HFF-Myc (cell line): Measurements from ENCODE around the gene CLDN10.

Experiments used
- DNase-seq: peaks from one replicate; pipeline ENCODE4 v3.0.0-alpha.2; 2011; ENCODE audit warnings: low read depth; ENCODE audit errors: extremely low read depth
- H3K4me3 ChIP-seq: replicated peaks from 2 replicates; pipeline ENCODE4 v1.5.1; 2011; ENCODE audit warnings: low read depth, mild to moderate bottlenecking, control low read depth, low read length
- TF ChIP-seq, protein P1 (sequence below): IDR thresholded peaks from 2 replicates; pipeline ENCODE4 v1.5.1; 2012; ENCODE audit warnings: mild to moderate bottlenecking, low read depth, low read length, control low read depth; ENCODE audit errors: missing control alignments

The CLDN10 gene

DNA sequence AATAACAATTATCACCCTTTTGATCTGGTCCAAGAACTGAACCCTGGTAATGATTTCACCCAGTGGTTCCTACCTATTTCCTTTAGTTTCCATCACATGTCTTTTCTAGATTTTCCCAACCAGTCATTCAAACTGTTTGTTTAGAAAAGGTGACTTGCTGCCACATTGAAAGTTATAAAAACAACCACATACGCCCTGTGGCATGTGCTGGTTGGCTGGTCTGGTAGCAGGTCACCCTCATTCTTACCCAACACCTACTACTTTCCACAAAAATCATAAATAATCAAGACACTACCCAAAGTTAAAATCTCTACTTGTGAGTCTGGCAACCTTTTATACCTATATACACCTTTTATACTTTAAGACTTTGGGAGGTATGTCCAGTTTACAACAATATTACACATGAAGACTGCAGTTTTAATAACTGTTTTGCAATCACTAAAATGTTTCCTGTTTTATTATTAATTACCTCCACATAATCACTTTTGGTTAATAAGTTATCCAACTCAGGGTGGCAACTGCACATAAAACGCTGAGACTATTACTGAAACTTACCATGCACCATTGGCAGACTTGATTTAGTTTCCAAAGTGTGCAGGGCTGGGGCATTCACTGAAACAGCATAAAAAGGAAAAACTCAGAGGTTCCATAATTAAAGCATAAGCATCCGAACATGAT, 53.1 kb downstream of the CLDN10 start:
- TF ChIP-seq, protein P1, sequence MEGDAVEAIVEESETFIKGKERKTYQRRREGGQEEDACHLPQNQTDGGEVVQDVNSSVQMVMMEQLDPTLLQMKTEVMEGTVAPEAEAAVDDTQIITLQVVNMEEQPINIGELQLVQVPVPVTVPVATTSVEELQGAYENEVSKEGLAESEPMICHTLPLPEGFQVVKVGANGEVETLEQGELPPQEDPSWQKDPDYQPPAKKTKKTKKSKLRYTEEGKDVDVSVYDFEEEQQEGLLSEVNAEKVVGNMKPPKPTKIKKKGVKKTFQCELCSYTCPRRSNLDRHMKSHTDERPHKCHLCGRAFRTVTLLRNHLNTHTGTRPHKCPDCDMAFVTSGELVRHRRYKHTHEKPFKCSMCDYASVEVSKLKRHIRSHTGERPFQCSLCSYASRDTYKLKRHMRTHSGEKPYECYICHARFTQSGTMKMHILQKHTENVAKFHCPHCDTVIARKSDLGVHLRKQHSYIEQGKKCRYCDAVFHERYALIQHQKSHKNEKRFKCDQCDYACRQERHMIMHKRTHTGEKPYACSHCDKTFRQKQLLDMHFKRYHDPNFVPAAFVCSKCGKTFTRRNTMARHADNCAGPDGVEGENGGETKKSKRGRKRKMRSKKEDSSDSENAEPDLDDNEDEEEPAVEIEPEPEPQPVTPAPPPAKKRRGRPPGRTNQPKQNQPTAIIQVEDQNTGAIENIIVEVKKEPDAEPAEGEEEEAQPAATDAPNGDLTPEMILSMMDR = no peak
- H3K4me3 ChIP-seq = no peak overlapping the region
- no peak for DNase-seq

DNA sequence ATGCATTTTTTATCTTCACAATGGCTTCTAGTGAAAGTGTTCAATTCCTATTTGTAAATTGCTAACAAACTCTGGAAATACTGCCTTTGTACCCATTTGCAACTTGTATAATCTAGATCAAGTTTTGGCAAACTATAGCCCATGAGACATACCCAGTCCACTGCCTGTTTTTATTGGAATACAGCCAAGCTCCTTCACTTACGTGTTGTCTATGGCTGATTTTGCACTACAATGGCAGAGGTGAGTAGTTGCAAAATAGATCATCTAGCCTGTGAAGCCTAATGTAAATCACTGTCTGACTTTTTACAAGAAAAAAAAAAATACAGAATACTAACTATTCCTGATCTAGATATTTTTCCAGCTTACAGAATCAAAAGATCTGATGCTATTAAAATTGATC, 54.8 kb downstream of the CLDN10 start:
- TF ChIP-seq, protein P1 = no peak
- H3K4me3 ChIP-seq = no peak overlapping the region
- DNase-seq = no peak

DNA sequence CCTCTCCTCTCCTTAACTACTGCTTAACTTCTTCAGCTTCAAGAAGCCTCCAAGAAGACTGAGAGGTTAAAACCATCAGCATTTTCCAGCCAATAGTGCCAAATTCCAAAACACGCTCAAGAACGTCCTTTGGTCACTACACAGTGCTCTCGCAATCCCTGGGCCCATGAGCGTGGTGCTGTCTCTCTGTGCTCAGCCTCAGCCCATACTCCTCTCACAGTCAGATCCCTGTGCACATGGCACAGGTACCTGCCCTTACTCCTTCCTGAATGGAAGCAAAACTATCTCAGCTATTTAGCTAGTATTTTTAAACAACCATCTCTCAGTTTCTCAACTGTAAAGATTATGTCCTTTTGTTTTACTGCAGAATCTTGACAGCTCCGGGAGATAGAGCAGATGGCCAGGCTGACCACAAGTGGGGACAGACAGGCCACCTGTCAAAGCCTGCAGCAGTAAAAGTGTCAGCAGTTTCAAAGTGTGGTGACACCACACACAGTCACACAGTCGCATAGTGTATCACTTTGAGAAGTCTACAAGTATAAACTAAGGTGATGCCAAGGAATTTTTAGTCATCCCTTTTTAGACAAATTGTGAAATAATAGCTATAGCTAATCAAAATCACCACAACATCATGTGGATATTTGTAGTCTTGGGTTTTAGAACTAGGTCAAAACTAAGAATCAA, 56.3 kb downstream of the CLDN10 start:
- TF ChIP-seq, protein P1 = no peak
- no peak overlapping the region for H3K4me3 ChIP-seq
- no peak for DNase-seq

DNA sequence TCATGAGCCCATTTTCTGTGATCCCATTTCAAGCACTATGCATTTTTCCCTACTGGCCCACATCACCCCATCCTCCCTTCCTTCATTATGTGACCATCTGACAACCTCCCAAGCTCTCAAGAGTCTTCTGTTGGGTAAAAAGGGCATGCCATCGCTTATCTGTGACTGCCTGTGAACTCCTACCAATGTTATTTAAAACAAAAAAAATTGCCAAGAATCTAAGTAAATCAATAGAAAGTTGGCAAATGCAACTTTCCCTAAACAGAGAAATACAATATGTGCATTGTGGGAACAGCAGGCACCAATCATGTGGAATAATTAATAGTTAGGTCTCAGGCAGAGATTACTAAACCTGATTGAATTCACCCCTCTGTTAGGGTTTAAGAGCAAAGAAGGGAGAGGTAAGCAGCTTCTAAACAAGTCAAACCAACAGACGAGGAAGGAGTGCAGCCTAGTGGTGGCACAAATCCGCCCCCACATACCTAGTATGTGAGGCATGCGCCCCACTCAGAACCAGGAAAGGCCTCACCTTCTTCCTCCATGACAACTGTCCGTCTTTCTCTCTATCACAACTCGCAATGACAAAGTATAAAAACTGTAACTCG, 62.2 kb downstream of the CLDN10 start:
- no peak overlapping the region for H3K4me3 ChIP-seq
- DNase-seq = no peak
- TF ChIP-seq, protein P1 = no peak

DNA sequence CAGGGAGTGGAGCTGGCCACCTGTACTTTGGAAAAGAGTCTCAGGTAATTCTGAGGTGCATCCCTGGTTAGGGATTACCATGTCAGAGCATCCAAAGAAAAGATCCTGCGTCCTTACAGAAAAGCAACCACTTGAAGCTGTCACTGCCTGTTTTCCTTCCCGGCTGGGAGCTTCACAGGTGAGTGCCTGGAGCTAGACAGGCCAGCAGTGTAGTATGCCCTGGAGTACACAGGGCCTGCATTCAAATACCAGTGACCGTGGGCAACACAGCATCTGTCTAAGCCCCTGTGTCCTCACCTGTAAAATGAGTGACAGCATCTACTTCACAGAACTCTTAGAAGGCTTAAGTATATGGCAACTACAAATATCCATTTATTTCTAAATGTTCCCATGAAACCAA, 63.0 kb downstream of the CLDN10 start:
- no peak for DNase-seq
- H3K4me3 ChIP-seq = no peak overlapping the region
- TF ChIP-seq, protein P1 = no peak

DNA sequence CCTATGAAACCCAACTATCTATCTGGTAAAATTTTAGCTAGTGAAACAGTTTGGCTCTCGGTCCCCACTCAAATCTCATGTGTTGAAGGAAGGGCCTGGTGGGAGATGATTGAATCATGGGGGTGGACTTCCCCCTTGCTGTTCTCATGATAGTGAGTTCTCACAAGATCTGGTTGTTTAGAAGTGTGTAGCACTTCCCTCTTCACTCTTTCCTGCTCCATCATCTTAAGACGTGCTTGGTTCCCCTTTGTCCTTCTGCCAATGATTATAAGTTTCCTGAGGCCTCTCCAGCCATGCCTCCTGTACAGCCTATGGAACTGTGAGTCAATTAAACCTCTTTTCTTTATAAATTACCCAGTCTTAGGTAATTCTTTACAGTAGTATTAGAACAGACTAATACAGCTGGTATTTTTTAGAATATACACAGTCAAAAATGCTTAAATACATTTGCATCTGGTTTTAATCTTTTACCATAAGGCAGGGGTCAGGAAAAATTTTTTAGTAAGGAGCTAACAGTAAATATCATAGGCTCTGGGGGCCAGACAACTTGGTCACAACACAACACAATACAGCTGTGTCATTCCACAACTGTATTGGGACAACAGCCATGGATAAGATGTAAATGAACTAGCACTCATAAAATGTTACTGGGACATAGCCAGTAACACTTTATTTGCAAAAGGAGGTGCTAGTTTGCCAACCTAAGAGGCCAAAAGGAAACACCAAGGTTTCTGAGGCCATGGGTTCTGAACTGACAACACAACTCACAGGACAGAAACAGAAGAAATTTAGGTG, 67.7 kb downstream of the CLDN10 start:
- H3K4me3 ChIP-seq = no peak overlapping the region
- TF ChIP-seq, protein P1 = no peak
- no peak for DNase-seq
